GM21360 (cell line): Measurements from ENCODE around the gene DVL2.

Experiments used
- ATAC-seq: cut with Tn5 transposase; IDR thresholded peaks from one replicate; pipeline ENCODE4 v1.9.1; 2021; ENCODE audit warnings: mild to moderate bottlenecking, moderate library complexity; ENCODE audit not compliant: unreplicated experiment

The DVL2 gene

GRCh38 chr17:7234083-7234951 is at the start of gene DVL2:
Gene DVL2, minus strand, starts transcription at chr17:7234517. Its CDS starts 255 bp downstream, at chr17:7234262.
- ATAC-seq = peak; percentile 43

GRCh38 chr17:7283471-7284216 is 49.3 kb upstream of the DVL2 start:
- ATAC-seq = no peak

- no peak for ATAC-seq
These were observed 48.5 kb upstream of the DVL2 start for GRCh38 chr17:7282752-7283321.

- no peak for ATAC-seq
These were observed 47.8 kb upstream of the DVL2 start for GRCh38 chr17:7281953-7282751.

GRCh38 chr17:7281074-7281952 is 47.0 kb upstream of the DVL2 start, which contains the start of gene SLC2A4:
Gene SLC2A4, plus strand, starts transcription at chr17:7281718. Its CDS starts 217 bp downstream, at chr17:7281935.
- peak; percentile 51 for ATAC-seq

GRCh38 chr17:7280519-7281073 is 46.3 kb upstream of the DVL2 start:
- peak; percentile 64 for ATAC-seq

GRCh38 chr17:7279448-7279847 is 45.1 kb upstream of the DVL2 start:
- no peak for ATAC-seq

- no peak for ATAC-seq
These were observed 32.5 kb upstream of the DVL2 start for GRCh38 chr17:7266784-7267183.

- no peak for ATAC-seq
These were observed 29.4 kb upstream of the DVL2 start for GRCh38 chr17:7263801-7264078.

- no peak for ATAC-seq
These were observed 28.9 kb upstream of the DVL2 start for GRCh38 chr17:7262935-7263800.

GRCh38 chr17:7262192-7262934 is 28.0 kb upstream of the DVL2 start, which contains the start of gene CLDN7:
Gene CLDN7, minus strand, starts transcription at chr17:7262478. Its CDS starts 435 bp downstream, at chr17:7262043.
- ATAC-seq = no peak

- ATAC-seq = no peak
These were observed 27.3 kb upstream of the DVL2 start for GRCh38 chr17:7261379-7262191.

- ATAC-seq = no peak
These were observed 26.5 kb upstream of the DVL2 start for GRCh38 chr17:7260651-7261378.

- ATAC-seq = no peak
These were observed 25.8 kb upstream of the DVL2 start for GRCh38 chr17:7260151-7260550.

GRCh38 chr17:7259555-7259889 is 25.2 kb upstream of the DVL2 start:
- ATAC-seq = no peak

GRCh38 chr17:7258731-7259554 is 24.6 kb upstream of the DVL2 start:
- no peak for ATAC-seq
